Measurements from ENCODE around the gene FCN3.

FCN3 gene

GRCh38 chr1:27359822-27360158 lies 14.8 kb downstream of the FCN3 start:
- Mint-ChIP-seq H3K4me1 (peaks cover 45% of the 10 kb centered on the region), H3K4me3 (peak overlapping the region; percentile 77), H3K36me3 (no peaks in the 10 kb centered on the region), H3K27ac (peak overlapping the region; percentile 26), H3K27me3 (no peaks in the 10 kb centered on the region), H3K9me3 (no peaks in the 10 kb centered on the region)

GRCh38 chr1:27358928-27359313 lies 15.7 kb downstream of the FCN3 start:
- Mint-ChIP-seq H3K4me1 (peaks cover 40% of the 10 kb centered on the region), H3K9me3 (no peaks in the 10 kb centered on the region), H3K4me3 (peak overlapping the region; percentile 52), H3K36me3 (no peaks in the 10 kb centered on the region), H3K27ac (peak overlapping the region; percentile 82), H3K27me3 (no peaks in the 10 kb centered on the region)

- H3K27me3 Mint-ChIP-seq = no peaks in the 10 kb centered on the region
- no peaks in the 10 kb centered on the region for H3K9me3 Mint-ChIP-seq
- H3K36me3 Mint-ChIP-seq = no peaks in the 10 kb centered on the region
- H3K27ac Mint-ChIP-seq = no peak overlapping the region
- H3K4me3 Mint-ChIP-seq = peak overlapping the region; percentile 79
- peaks cover 40% of the 10 kb centered on the region for H3K4me1 Mint-ChIP-seq
Measured at GRCh38 chr1:27358038-27358927, 16.3 kb downstream of the FCN3 start.

- no peak overlapping the region for H3K27ac Mint-ChIP-seq
- peaks cover 40% of the 10 kb centered on the region for H3K4me1 Mint-ChIP-seq
- H3K9me3 Mint-ChIP-seq = no peaks in the 10 kb centered on the region
- H3K4me3 Mint-ChIP-seq = peak overlapping the region; percentile 79
- H3K27me3 Mint-ChIP-seq = no peaks in the 10 kb centered on the region
- no peaks in the 10 kb centered on the region for H3K36me3 Mint-ChIP-seq
Measured at GRCh38 chr1:27357281-27358037, 17.2 kb downstream of the FCN3 start.

GRCh38 chr1:27356619-27357280 lies 17.9 kb downstream of the FCN3 start:
- H3K36me3 Mint-ChIP-seq = no peaks in the 10 kb centered on the region
- no peaks in the 10 kb centered on the region for H3K9me3 Mint-ChIP-seq
- H3K4me3 Mint-ChIP-seq = peak overlapping the region; percentile 79
- H3K27me3 Mint-ChIP-seq = no peaks in the 10 kb centered on the region
- peaks cover 40% of the 10 kb centered on the region for H3K4me1 Mint-ChIP-seq
- H3K27ac Mint-ChIP-seq = no peak overlapping the region

- no peaks in the 10 kb centered on the region for H3K36me3 Mint-ChIP-seq
- peak overlapping the region; percentile 47 for H3K4me3 Mint-ChIP-seq
- no peaks in the 10 kb centered on the region for H3K9me3 Mint-ChIP-seq
- H3K27me3 Mint-ChIP-seq = no peaks in the 10 kb centered on the region
- H3K27ac Mint-ChIP-seq = no peak overlapping the region
- H3K4me1 Mint-ChIP-seq = peaks cover 40% of the 10 kb centered on the region
Measured at GRCh38 chr1:27356277-27356618, 18.4 kb downstream of the FCN3 start.

GRCh38 chr1:27355683-27356082 lies 18.9 kb downstream of the FCN3 start:
- peak overlapping the region; percentile 68 for H3K27ac Mint-ChIP-seq
- no peaks in the 10 kb centered on the region for H3K27me3 Mint-ChIP-seq
- no peaks in the 10 kb centered on the region for H3K36me3 Mint-ChIP-seq
- peak overlapping the region; percentile 51 for H3K4me3 Mint-ChIP-seq
- peaks cover 40% of the 10 kb centered on the region for H3K4me1 Mint-ChIP-seq
- no peaks in the 10 kb centered on the region for H3K9me3 Mint-ChIP-seq

- H3K4me3 Mint-ChIP-seq = no peak overlapping the region
- no peaks in the 10 kb centered on the region for H3K36me3 Mint-ChIP-seq
- H3K27ac Mint-ChIP-seq = peak overlapping the region; percentile 41
- peaks cover 24% of the 10 kb centered on the region for H3K4me1 Mint-ChIP-seq
- H3K9me3 Mint-ChIP-seq = no peaks in the 10 kb centered on the region
- H3K27me3 Mint-ChIP-seq = no peaks in the 10 kb centered on the region
Measured at GRCh38 chr1:27353629-27354028, 21.0 kb downstream of the FCN3 start.

- Mint-ChIP-seq H3K4me1 (peaks cover 24% of the 10 kb centered on the region), H3K27ac (no peak overlapping the region), H3K36me3 (no peaks in the 10 kb centered on the region), H3K27me3 (no peaks in the 10 kb centered on the region), H3K9me3 (no peaks in the 10 kb centered on the region), H3K4me3 (no peak overlapping the region)
Measured at GRCh38 chr1:27353166-27353565, 21.5 kb downstream of the FCN3 start.

GRCh38 chr1:27351541-27352107 lies 23.0 kb downstream of the FCN3 start:
- H3K9me3 Mint-ChIP-seq = no peaks in the 10 kb centered on the region
- H3K4me1 Mint-ChIP-seq = peaks cover 17% of the 10 kb centered on the region
- H3K27ac Mint-ChIP-seq = peak overlapping the region; percentile 17
- H3K4me3 Mint-ChIP-seq = no peak overlapping the region
- no peaks in the 10 kb centered on the region for H3K27me3 Mint-ChIP-seq
- H3K36me3 Mint-ChIP-seq = no peaks in the 10 kb centered on the region

- Mint-ChIP-seq H3K4me1 (peaks cover 16% of the 10 kb centered on the region), H3K9me3 (no peaks in the 10 kb centered on the region), H3K36me3 (no peaks in the 10 kb centered on the region), H3K27ac (no peak overlapping the region), H3K27me3 (no peaks in the 10 kb centered on the region), H3K4me3 (no peak overlapping the region)
Measured at GRCh38 chr1:27350663-27351540, 23.7 kb downstream of the FCN3 start.

GRCh38 chr1:27349784-27350662 lies 24.6 kb downstream of the FCN3 start:
- Mint-ChIP-seq H3K9me3 (no peaks in the 10 kb centered on the region), H3K4me1 (peaks cover 9% of the 10 kb centered on the region), H3K27ac (no peak overlapping the region), H3K27me3 (no peaks in the 10 kb centered on the region), H3K36me3 (no peaks in the 10 kb centered on the region), H3K4me3 (no peak overlapping the region)

- Mint-ChIP-seq H3K27me3 (no peaks in the 10 kb centered on the region), H3K4me1 (peaks cover 14% of the 10 kb centered on the region), H3K27ac (no peak overlapping the region), H3K4me3 (peak overlapping the region; percentile 15), H3K36me3 (no peaks in the 10 kb centered on the region), H3K9me3 (no peaks in the 10 kb centered on the region)
Measured at GRCh38 chr1:27348861-27349783, 25.5 kb downstream of the FCN3 start.
